GM12892 (cell line): ENCODE measurements around the gene RFTN1.

ENCODE experiments used
- DNase-seq: peaks from one replicate; pipeline ENCODE4 v3.0.0; 2011; ENCODE audit not compliant: insufficient read length
- FAIRE-seq: peaks from 2 replicates; lab custom pipeline; 2011; peaks lifted over from hg19 to GRCh38; lab: Jason Lieb, UNC
- POLR2A ChIP-seq: IDR thresholded peaks from 2 replicates; pipeline ENCODE4 v1.6.1; 2011; ENCODE audit warnings: low read depth, low read length, control low read depth
- POLR2AphosphoS5 ChIP-seq: IDR thresholded peaks from 2 replicates; pipeline ENCODE4 v1.6.1; 2011; ENCODE audit warnings: low read depth, low read length, control low read depth
- TAF1 ChIP-seq: IDR thresholded peaks from 2 replicates; pipeline ENCODE4 v1.6.1; 2011; ENCODE audit warnings: low read depth, mild to moderate bottlenecking, control low read depth, low read length, borderline replicate concordance

RFTN1 gene

DNA sequence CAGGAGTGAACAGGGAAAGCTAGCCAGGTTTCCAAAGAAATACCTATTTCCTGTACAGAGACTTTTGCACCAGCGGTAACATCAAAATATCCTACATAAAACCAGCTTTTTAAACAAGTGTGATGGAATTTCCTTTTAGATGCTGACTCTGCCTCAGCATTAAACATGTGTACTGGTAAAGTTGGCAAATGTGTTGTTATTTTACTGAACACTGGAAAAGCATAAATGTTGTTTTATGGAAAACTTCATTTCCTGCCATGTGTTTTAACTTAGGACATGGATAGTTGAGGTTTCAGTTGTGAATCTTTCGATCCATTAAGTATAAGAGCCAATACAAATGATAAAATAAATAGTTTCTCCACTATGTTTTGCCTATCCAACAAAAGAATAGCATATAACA lies 232.8 kb downstream of the RFTN1 start:
- DNase-seq (no peak), FAIRE-seq (no peak)
- TF ChIP-seq POLR2AphosphoS5 = no peak
- no peak for TF ChIP-seq TAF1

DNA sequence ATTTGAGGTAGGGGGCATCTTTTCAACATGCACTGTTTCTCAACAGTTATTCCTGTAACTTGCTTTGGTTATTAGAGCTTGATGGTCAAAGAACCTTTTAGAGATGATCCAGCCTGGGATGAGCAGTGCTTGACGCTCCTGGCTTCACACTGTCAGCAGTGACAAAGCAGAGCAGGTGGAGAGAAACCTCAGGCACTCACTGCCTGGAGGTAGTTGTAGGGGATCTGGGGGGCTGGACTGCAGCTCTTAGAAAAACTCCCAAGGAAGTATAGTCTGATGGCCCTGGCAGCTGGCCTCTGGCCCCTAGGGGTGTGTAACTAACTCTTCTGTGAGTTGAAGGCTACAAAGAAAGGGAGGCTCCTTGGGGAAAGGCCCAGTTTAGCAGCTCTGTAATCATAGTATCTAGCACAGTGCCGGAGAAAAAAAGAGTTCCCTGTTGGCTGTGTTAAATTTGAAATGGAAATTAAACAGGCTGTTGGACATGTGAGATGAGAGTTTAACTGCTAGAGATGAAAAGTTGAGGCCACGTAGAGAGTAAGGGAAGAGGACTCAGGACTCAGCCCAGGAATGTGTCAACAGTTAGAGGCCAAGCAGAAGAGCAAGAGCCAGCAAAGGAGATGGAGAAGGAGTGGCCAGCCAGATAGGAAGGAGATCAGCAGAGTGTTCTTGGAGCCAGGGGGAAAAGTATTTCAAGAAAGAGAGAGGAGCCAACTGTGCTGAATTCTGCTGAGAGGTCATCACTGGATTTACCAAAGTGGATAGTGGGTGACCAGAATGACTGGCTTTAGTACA lies 234.3 kb downstream of the RFTN1 start:
- TF ChIP-seq TAF1 (no peak), POLR2A (no peak), POLR2AphosphoS5 (no peak)
- DNase-seq (no peak), FAIRE-seq (no peak)

DNA sequence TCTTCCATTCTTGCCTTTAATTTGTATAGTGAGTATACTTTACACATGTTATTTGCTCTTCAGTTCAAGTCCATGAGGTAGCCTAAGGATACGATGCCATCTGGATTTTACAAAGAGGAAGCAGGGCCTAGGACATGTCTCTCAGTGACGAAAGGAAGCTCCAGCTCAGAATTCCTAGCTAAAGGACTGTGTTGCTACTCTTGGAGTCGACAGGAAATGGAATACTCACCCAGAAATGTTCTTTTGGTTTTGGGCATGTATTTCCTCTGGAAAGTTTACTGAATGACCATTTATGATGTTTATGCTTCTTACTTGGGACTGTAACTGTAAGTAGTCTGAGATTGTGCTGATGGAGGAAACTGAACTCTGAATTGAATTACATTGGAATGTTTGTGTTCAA lies 236.0 kb downstream of the RFTN1 start:
- TF ChIP-seq POLR2A (no peak), POLR2AphosphoS5 (no peak), TAF1 (no peak)
- no peak for FAIRE-seq
- DNase-seq = no peak

DNA sequence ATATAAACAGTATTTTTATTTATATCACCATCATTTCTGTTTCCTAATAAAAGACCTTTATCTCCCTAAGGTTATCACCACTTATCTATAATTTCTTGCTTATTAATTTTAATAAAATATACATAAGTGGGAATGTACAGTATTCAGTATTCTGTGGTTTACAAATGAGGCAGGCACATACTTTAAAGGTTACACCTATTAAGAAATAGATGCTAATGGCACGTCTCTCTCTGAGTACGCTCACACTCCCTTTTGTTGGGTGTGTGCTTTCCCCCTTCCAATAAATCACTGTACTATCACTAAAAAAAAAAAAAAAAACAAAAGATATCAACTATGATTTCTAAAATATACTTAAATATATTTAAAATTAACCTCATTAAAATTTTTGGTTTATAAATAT lies 239.6 kb downstream of the RFTN1 start:
- DNase-seq = no peak
- no peak for FAIRE-seq
- TF ChIP-seq POLR2AphosphoS5 = no peak

DNA sequence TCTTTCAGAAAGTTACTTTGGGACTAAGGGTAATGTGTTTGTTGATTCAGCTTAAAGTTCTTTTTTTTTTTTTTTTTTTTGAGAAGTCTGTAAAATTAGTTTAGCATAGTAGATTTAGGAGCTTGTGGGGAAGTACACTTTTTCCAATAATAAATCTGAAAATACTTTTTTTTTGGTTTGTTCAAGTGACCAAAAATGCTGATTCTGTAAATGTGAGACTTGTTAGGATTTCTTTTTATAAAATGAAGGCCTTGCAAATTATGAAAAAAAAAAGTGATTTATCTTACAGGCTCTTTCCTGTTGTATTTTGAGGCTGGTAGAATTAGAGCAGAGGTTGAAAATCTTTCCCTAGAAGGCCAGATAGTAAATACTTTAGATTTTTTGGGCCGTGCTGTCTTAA lies 240.9 kb downstream of the RFTN1 start:
- FAIRE-seq = no peak

DNA sequence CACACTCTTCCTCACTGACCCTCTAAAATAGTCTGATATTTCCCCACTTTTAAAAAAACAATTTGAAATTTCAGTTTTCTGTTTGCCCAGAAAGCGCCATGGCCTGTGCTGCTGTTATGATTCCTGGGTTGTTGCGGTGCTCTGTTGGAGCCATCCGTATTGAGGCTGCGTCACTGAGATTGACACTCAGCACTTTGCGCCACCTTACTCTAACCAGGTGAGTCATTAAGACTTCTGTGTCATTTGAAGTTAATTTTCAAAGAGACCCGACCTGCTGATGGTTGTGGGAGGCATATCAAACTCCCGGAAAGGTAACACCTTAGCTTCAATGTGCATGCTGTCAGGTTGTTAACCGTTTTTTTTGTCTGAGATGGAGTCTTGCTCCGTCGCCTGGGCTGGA lies 242.6 kb downstream of the RFTN1 start:
- DNase-seq (no peak), FAIRE-seq (no peak)
- TF ChIP-seq TAF1 (no peak), POLR2AphosphoS5 (no peak), POLR2A (no peak)

More for the DNA sequence above, 240.9 kb downstream of the RFTN1 start:
- TF ChIP-seq POLR2AphosphoS5 (no peak), POLR2A (no peak), TAF1 (no peak)
- no peak for DNase-seq

DNA sequence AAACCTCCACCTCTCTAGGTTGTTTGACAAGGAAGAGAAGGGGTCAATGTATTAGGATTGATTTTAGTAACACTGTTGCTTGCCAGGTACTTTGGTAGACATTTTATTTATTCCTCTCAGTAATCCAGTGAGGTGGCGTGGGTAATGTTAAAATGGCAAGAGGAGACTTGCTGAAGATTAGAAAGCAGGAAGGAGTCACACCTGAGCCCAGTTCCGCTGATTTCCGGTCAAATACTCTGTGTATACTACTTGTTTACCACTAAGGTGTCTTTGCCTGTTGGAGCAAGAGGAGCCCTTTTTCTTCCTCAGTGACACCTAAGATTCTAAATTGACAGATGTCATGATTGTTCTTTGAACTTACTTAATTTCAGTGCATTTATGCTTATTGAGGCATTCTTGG lies 246.8 kb downstream of the RFTN1 start:
- no peak for TF ChIP-seq POLR2A
- no peak for TF ChIP-seq TAF1
- no peak for TF ChIP-seq POLR2AphosphoS5
- FAIRE-seq = no peak
- DNase-seq = no peak
